HG03439 (cell line): ENCODE measurements around the gene OR13F1.
"Not testable (repeated sequence)": the region's sequence is repeated elsewhere in the genome, so short reads cannot be mapped to it uniquely, and the experiment has no call there.

Experiments used
- ATAC-seq: cut with Tn5 transposase; IDR thresholded peaks from one replicate; pipeline ENCODE4 v1.9.1; 2021; ENCODE audit warnings: mild to moderate bottlenecking, moderate library complexity; ENCODE audit not compliant: unreplicated experiment

The OR13F1 gene

GRCh38 chr9:104503963-104504362 is at the start of gene OR13F1:
TSS of gene OR13F1 (plus strand) at chr9:104504263. CDS start at chr9:104504263, 0 bp downstream.
- no peak for ATAC-seq

- no peak for ATAC-seq
These were observed 47.2 kb upstream of the OR13F1 start for GRCh38 chr9:104456831-104457230.

GRCh38 chr9:104463864-104464263 is 40.2 kb upstream of the OR13F1 start:
- no peak for ATAC-seq

GRCh38 chr9:104468261-104468660 is 35.8 kb upstream of the OR13F1 start:
- no peak for ATAC-seq

- ATAC-seq: no peak
These were observed 21.0 kb upstream of the OR13F1 start for GRCh38 chr9:104482921-104483570.

GRCh38 chr9:104485014-104485413 is 19.0 kb upstream of the OR13F1 start:
- ATAC-seq: no peak

GRCh38 chr9:104494808-104495207 is 9.3 kb upstream of the OR13F1 start:
- ATAC-seq: no peak

GRCh38 chr9:104503440-104503839 is 623 bp upstream of the OR13F1 start:
- no peak for ATAC-seq

- no peak for ATAC-seq
These were observed 2.5 kb downstream of the OR13F1 start for GRCh38 chr9:104506565-104506964.

- no peak for ATAC-seq
These were observed 10.8 kb downstream of the OR13F1 start for GRCh38 chr9:104514901-104515300.

GRCh38 chr9:104520241-104520640 is 16.2 kb downstream of the OR13F1 start:
- ATAC-seq: not testable (repeated sequence)

- no peak for ATAC-seq
These were observed 23.0 kb downstream of the OR13F1 start, which contains the start of gene OR13C4 for GRCh38 chr9:104527109-104527508. TSS of gene OR13C4 (minus strand) at chr9:104527209. CDS start at chr9:104527209, 0 bp downstream.

- ATAC-seq: no peak
These were observed 32.7 kb downstream of the OR13F1 start, which contains the start of gene OR13C3 for GRCh38 chr9:104536756-104537155. TSS of gene OR13C3 (minus strand) at chr9:104536856. CDS start at chr9:104536723, 133 bp downstream.

- no peak for ATAC-seq
These were observed 35.2 kb downstream of the OR13F1 start for GRCh38 chr9:104539275-104539674.

- no peak for ATAC-seq
These were observed 40.6 kb downstream of the OR13F1 start for GRCh38 chr9:104544644-104545043.

GRCh38 chr9:104553261-104553660 is 49.2 kb downstream of the OR13F1 start:
- no peak for ATAC-seq
